H1 (cell line): Measurements from ENCODE around the gene CAMTA1. TPM values are rescaled to one million over a fixed set of nuclear protein-coding genes. Genes with fewer than 3 reads are reported as not detected.

Experiments
- BRCA1 ChIP-seq: IDR thresholded peaks from 2 replicates; pipeline ENCODE4 v1.6.1; 2012; ENCODE audit warnings: low read depth, low read length, improper control_type of control experiment
- CHD1 ChIP-seq: IDR thresholded peaks from 2 replicates; pipeline ENCODE4 v1.6.1; 2012; ENCODE audit warnings: low read depth, low read length, improper control_type of control experiment
- CHD2 ChIP-seq: IDR thresholded peaks from 2 replicates; pipeline ENCODE4 v1.6.1; 2012; ENCODE audit warnings: low read length, improper control_type of control experiment
- JUND ChIP-seq: IDR thresholded peaks from 2 replicates; pipeline ENCODE4 v1.6.1; 2011; ENCODE audit warnings: mild to moderate bottlenecking, improper control_type of control experiment, low read length
- PHF8 ChIP-seq: fragments of 200-600 bp; sonication (generic); conservative IDR thresholded peaks from 2 replicates; pipeline ENCODE4 v1.7.1; 2012; ENCODE audit warnings: low read depth, mild to moderate bottlenecking, inconsistent platforms, low read length, moderate library complexity
- POU5F1 ChIP-seq: IDR thresholded peaks from 2 replicates; pipeline ENCODE4 v1.6.1; 2011; ENCODE audit warnings: low read depth, mild to moderate bottlenecking, low read length, moderate library complexity
- RNF2 ChIP-seq: fragments of 200-900, 300-1000 bp; sonication (generic); IDR thresholded peaks from 2 replicates; pipeline ENCODE4 v1.7.1; 2016; ENCODE audit warnings: borderline replicate concordance, low read depth, mild to moderate bottlenecking, antibody characterized with exemption, low read length; ENCODE audit not compliant: poor library complexity, severe bottlenecking; ENCODE audit errors: missing control alignments
- SRF ChIP-seq: IDR thresholded peaks from 2 replicates; pipeline ENCODE4 v1.6.1; 2011; ENCODE audit warnings: mild to moderate bottlenecking, low read depth, low read length, moderate library complexity
- polyA plus RNA-seq, 7 experiments: library from polyadenylated mRNA; depleted of rRNA in 3 of 7; stranded (reverse) in 5 of 7; unstranded in 2 of 7; fragments of >200 nt in 5 of 7; fragments of 200-250 nt in 2 of 7; gene quantifications; 1 replicate in 5 of 7; 2 replicates in 1 of 7; 4 replicates in 1 of 7; pipeline versions ENCODE4 v1.2.1 to v1.2.3, GENCODE V29; 2011 to 2013; ENCODE audit warnings: missing spikeins in 2 of 7, mixed read lengths in 2 of 7
- total RNA-seq: library from RNA; stranded (reverse); fragmentation: NEBNext Ultra II Directional; extraction: Animal tissue kit (Norgen Biotek cat#: 25700); gene quantifications from 2 replicates; pipeline ENCODE4 v1.2.1, GENCODE V29; 2021
- TF ChIP-seq, protein P1 (sequence below): fragments of 300-600 bp; sonication (generic); IDR thresholded peaks from 2 replicates; pipeline ENCODE4 v1.7.1; 2012; ENCODE audit warnings: low read length, moderate library complexity, mild to moderate bottlenecking, inconsistent platforms; ENCODE audit not compliant: insufficient replicate concordance
- TF ChIP-seq, protein P2 (sequence below): IDR thresholded peaks from 2 replicates; pipeline ENCODE4 v1.6.1; 2011; ENCODE audit warnings: low read depth, mild to moderate bottlenecking, low read length; ENCODE audit not compliant: insufficient read depth
- TF ChIP-seq, protein P3 (sequence below): IDR thresholded peaks from 2 replicates; pipeline ENCODE4 v1.6.1; 2012; ENCODE audit warnings: inconsistent platforms

The CAMTA1 gene
- total and polyA plus RNA-seq, 2 of the 8 experiments (the other 6 are each of a cell fraction or from before 2014, with no cell fraction given): 65.0 to 119 TPM

DNA sequence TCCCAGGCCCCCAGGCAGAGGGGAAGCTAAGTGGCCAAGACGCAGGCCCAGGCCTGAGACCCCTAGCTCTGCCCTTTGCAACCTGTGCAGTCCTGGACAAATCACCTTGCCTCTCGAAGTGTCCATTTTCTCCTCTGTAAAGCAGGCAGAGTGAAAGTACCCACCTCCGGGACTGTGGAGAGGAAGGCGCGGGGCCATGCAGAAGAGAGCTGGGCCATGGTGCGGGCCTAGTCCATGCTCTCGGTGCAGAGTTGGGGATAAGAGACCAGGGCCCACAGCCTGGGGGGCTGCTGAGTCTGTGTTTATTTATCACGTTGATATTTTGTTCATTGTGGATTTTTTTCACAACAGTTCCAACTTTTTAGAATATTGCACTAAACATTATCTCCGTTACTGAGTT is 825.7 kb downstream of the CAMTA1 start (continued):
- TF ChIP-seq, protein P1, sequence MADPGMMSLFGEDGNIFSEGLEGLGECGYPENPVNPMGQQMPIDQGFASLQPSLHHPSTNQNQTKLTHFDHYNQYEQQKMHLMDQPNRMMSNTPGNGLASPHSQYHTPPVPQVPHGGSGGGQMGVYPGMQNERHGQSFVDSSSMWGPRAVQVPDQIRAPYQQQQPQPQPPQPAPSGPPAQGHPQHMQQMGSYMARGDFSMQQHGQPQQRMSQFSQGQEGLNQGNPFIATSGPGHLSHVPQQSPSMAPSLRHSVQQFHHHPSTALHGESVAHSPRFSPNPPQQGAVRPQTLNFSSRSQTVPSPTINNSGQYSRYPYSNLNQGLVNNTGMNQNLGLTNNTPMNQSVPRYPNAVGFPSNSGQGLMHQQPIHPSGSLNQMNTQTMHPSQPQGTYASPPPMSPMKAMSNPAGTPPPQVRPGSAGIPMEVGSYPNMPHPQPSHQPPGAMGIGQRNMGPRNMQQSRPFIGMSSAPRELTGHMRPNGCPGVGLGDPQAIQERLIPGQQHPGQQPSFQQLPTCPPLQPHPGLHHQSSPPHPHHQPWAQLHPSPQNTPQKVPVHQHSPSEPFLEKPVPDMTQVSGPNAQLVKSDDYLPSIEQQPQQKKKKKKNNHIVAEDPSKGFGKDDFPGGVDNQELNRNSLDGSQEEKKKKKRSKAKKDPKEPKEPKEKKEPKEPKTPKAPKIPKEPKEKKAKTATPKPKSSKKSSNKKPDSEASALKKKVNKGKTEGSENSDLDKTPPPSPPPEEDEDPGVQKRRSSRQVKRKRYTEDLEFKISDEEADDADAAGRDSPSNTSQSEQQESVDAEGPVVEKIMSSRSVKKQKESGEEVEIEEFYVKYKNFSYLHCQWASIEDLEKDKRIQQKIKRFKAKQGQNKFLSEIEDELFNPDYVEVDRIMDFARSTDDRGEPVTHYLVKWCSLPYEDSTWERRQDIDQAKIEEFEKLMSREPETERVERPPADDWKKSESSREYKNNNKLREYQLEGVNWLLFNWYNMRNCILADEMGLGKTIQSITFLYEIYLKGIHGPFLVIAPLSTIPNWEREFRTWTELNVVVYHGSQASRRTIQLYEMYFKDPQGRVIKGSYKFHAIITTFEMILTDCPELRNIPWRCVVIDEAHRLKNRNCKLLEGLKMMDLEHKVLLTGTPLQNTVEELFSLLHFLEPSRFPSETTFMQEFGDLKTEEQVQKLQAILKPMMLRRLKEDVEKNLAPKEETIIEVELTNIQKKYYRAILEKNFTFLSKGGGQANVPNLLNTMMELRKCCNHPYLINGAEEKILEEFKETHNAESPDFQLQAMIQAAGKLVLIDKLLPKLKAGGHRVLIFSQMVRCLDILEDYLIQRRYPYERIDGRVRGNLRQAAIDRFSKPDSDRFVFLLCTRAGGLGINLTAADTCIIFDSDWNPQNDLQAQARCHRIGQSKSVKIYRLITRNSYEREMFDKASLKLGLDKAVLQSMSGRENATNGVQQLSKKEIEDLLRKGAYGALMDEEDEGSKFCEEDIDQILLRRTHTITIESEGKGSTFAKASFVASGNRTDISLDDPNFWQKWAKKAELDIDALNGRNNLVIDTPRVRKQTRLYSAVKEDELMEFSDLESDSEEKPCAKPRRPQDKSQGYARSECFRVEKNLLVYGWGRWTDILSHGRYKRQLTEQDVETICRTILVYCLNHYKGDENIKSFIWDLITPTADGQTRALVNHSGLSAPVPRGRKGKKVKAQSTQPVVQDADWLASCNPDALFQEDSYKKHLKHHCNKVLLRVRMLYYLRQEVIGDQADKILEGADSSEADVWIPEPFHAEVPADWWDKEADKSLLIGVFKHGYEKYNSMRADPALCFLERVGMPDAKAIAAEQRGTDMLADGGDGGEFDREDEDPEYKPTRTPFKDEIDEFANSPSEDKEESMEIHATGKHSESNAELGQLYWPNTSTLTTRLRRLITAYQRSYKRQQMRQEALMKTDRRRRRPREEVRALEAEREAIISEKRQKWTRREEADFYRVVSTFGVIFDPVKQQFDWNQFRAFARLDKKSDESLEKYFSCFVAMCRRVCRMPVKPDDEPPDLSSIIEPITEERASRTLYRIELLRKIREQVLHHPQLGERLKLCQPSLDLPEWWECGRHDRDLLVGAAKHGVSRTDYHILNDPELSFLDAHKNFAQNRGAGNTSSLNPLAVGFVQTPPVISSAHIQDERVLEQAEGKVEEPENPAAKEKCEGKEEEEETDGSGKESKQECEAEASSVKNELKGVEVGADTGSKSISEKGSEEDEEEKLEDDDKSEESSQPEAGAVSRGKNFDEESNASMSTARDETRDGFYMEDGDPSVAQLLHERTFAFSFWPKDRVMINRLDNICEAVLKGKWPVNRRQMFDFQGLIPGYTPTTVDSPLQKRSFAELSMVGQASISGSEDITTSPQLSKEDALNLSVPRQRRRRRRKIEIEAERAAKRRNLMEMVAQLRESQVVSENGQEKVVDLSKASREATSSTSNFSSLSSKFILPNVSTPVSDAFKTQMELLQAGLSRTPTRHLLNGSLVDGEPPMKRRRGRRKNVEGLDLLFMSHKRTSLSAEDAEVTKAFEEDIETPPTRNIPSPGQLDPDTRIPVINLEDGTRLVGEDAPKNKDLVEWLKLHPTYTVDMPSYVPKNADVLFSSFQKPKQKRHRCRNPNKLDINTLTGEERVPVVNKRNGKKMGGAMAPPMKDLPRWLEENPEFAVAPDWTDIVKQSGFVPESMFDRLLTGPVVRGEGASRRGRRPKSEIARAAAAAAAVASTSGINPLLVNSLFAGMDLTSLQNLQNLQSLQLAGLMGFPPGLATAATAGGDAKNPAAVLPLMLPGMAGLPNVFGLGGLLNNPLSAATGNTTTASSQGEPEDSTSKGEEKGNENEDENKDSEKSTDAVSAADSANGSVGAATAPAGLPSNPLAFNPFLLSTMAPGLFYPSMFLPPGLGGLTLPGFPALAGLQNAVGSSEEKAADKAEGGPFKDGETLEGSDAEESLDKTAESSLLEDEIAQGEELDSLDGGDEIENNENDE: no peak
- TF ChIP-seq, protein P2, sequence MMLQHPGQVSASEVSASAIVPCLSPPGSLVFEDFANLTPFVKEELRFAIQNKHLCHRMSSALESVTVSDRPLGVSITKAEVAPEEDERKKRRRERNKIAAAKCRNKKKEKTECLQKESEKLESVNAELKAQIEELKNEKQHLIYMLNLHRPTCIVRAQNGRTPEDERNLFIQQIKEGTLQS: no peak
- TF ChIP-seq RNF2 (no peak), CHD2 (no peak), BRCA1 (no peak), PHF8 (no peak), POU5F1 (no peak), JUND (no peak), SRF (no peak), CHD1 (no peak)
- TF ChIP-seq, protein P3, sequence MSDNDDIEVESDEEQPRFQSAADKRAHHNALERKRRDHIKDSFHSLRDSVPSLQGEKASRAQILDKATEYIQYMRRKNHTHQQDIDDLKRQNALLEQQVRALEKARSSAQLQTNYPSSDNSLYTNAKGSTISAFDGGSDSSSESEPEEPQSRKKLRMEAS: no peak
